ENCODE data around the gene PTPN5. TPM values are rescaled to one million over a fixed set of nuclear protein-coding genes. Genes with fewer than 3 reads are reported as not detected.

Gene PTPN5
- total RNA-seq, 1 experiment from 2014 or later = not detected

- BruUV-seq (replicated peaks) = no TSS peak
- H3K27ac Mint-ChIP-seq (ENCODE audit: unreplicated experiment) = peak overlapping the region; percentile 2
- H3K36me3 Mint-ChIP-seq (ENCODE audit: insufficient read depth, unreplicated experiment) = peaks cover 5% of the 10 kb centered on the region
- CTCF ChIA-PET = interaction anchor here (0.7 to 0.9 kb wide), 2 partner anchors 15 to 17 kb away, joined by 3 read pairs; no protein-coding TSS in a partner anchor
- DNase-seq = no peak
- no peaks in the 10 kb centered on the region for H3K9me3 Mint-ChIP-seq (ENCODE audit: low read depth, unreplicated experiment)
- peaks cover 82% of the 10 kb centered on the region for H3K27me3 Mint-ChIP-seq (ENCODE audit: unreplicated experiment)
- intact Hi-C loops (cut with micrococcal nuclease; ENCODE audit: unreplicated experiment) = no loop called here
- H3K4me3 Mint-ChIP-seq (ENCODE audit: low read depth, unreplicated experiment) = peak overlapping the region; percentile 54
- peaks cover 5% of the 10 kb centered on the region for H3K4me1 Mint-ChIP-seq (ENCODE audit: low read depth, unreplicated experiment)
- no peak for TF ChIP-seq CTCF (IDR thresholded peaks at IDR 0.05; ENCODE audit: unreplicated experiment)
Measured at GRCh38 chr11:18706330-18707243, 85.0 kb downstream of the PTPN5 start.

- peaks cover 79% of the 10 kb centered on the region for H3K27me3 Mint-ChIP-seq (ENCODE audit: unreplicated experiment)
- DNase-seq = no peak
Measured at GRCh38 chr11:18705651-18706281, 85.8 kb downstream of the PTPN5 start.

GRCh38 chr11:18704698-18705097 lies 86.9 kb downstream of the PTPN5 start:
- peaks cover 69% of the 10 kb centered on the region for H3K27me3 Mint-ChIP-seq (ENCODE audit: unreplicated experiment)
- intact Hi-C loops (cut with micrococcal nuclease; ENCODE audit: unreplicated experiment) = no loop called here
- TF ChIP-seq CTCF (IDR thresholded peaks at IDR 0.05; ENCODE audit: unreplicated experiment) = no peak
- no peak for DNase-seq
- H3K4me3 Mint-ChIP-seq (ENCODE audit: low read depth, unreplicated experiment) = no peak overlapping the region
- BruUV-seq (replicated peaks) = no TSS peak
- no peak overlapping the region for H3K27ac Mint-ChIP-seq (ENCODE audit: unreplicated experiment)
- H3K9me3 Mint-ChIP-seq (ENCODE audit: low read depth, unreplicated experiment) = no peaks in the 10 kb centered on the region
- H3K36me3 Mint-ChIP-seq (ENCODE audit: insufficient read depth, unreplicated experiment) = peaks cover 12% of the 10 kb centered on the region
- CTCF ChIA-PET = interaction anchor here (0.7 to 2.0 kb wide), 2 partner anchors 18 to 72 kb away, joined by 7 to 8 read pairs; no protein-coding TSS in a partner anchor
- peaks cover 16% of the 10 kb centered on the region for H3K4me1 Mint-ChIP-seq (ENCODE audit: low read depth, unreplicated experiment)

More at GRCh38 chr11:18705651-18706281, 85.8 kb downstream of the PTPN5 start:
- CTCF ChIA-PET = interaction anchor here (0.7 to 2.0 kb wide), 3 partner anchors 16 to 17 kb away, joined by 3 to 8 read pairs (median 3); no protein-coding TSS in a partner anchor
- TF ChIP-seq CTCF (IDR thresholded peaks at IDR 0.05; ENCODE audit: unreplicated experiment) = no peak
- peaks cover 5% of the 10 kb centered on the region for H3K4me1 Mint-ChIP-seq (ENCODE audit: low read depth, unreplicated experiment)
- no TSS peak for BruUV-seq (replicated peaks)
- peak overlapping the region; percentile 54 for H3K4me3 Mint-ChIP-seq (ENCODE audit: low read depth, unreplicated experiment)
- no peaks in the 10 kb centered on the region for H3K9me3 Mint-ChIP-seq (ENCODE audit: low read depth, unreplicated experiment)
- intact Hi-C loops (cut with micrococcal nuclease; ENCODE audit: unreplicated experiment) = no loop called here
- H3K27ac Mint-ChIP-seq (ENCODE audit: unreplicated experiment) = no peak overlapping the region
- peaks cover 5% of the 10 kb centered on the region for H3K36me3 Mint-ChIP-seq (ENCODE audit: insufficient read depth, unreplicated experiment)

- no peak for TF ChIP-seq CTCF (IDR thresholded peaks at IDR 0.05; ENCODE audit: unreplicated experiment)
- H3K9me3 Mint-ChIP-seq (ENCODE audit: low read depth, unreplicated experiment) = no peaks in the 10 kb centered on the region
- H3K36me3 Mint-ChIP-seq (ENCODE audit: insufficient read depth, unreplicated experiment) = peaks cover 18% of the 10 kb centered on the region
- BruUV-seq (replicated peaks) = no TSS peak
- CTCF ChIA-PET = interaction anchor here (0.7 to 2.0 kb wide), 2 partner anchors 18 to 72 kb away, joined by 7 to 8 read pairs; no protein-coding TSS in a partner anchor
- intact Hi-C loops (cut with micrococcal nuclease; ENCODE audit: unreplicated experiment) = no loop called here
- DNase-seq = no peak
- H3K27me3 Mint-ChIP-seq (ENCODE audit: unreplicated experiment) = peaks cover 63% of the 10 kb centered on the region
- H3K4me3 Mint-ChIP-seq (ENCODE audit: low read depth, unreplicated experiment) = no peak overlapping the region
- H3K4me1 Mint-ChIP-seq (ENCODE audit: low read depth, unreplicated experiment) = peaks cover 22% of the 10 kb centered on the region
- H3K27ac Mint-ChIP-seq (ENCODE audit: unreplicated experiment) = no peak overlapping the region
Measured at GRCh38 chr11:18704045-18704645, 87.5 kb downstream of the PTPN5 start.
